ENCODE data around the gene TNNI3. TPM values are rescaled to one million over a fixed set of nuclear protein-coding genes. Genes with fewer than 3 reads are reported as not detected.
"Not testable (repeated sequence)": the region's sequence is repeated elsewhere in the genome, so short reads cannot be mapped to it uniquely, and the experiment has no call there.

TNNI3 gene
- total RNA-seq, 8 experiments from 2014 or later, result 2.9 to 8.5 (median 3.2) TPM; not detected in 1

GRCh38 chr19:55166530-55167268 is 9.2 kb upstream of the TNNI3 start, which contains the start of gene DNAAF3:
Gene DNAAF3 (minus strand): TSS chr19:55166613. CDS start chr19:55166413, 200 bp downstream.
- WGBS, 10 experiments, result 0 to 16% (median 0%) methylated on average over 1 to 14 of the region's 33 CpGs; no CpG with 5 or more reads in 2 of the 10 experiments
- in situ Hi-C loops (cut with MboI; ENCODE audit: low pct_unique_long_range_greater_than_20kb in 2 of 9, low sequenced_read_pairs in 9 of 9, unreplicated experiment in 9 of 9), result no loop called here
- Histone ChIP-seq H3K4me3 (peak within 1 kb of the TSS; percentile 26 to 41 (median 34)), H3K27ac (peak within 1 kb of the TSS in 1 of 2 donors; percentile 66), H3K4me1 (replicated peaks in 1 of 2) (no peaks in the 10 kb centered on the region)
- ATAC-seq (replicated peaks in 6 of 8), result peak; percentile 95 to 99 (median 97)

GRCh38 chr19:55165952-55166529 is 8.5 kb upstream of the TNNI3 start:
- peak; percentile 51 to 82 (median 62) for ATAC-seq (replicated peaks in 6 of 8)
- Histone ChIP-seq H3K4me1 (replicated peaks in 1 of 2) (no peaks in the 10 kb centered on the region), H3K27ac (no peak overlapping the region), H3K4me3 (peak overlapping the region; percentile 7 to 41 (median 30))
- in situ Hi-C loops (cut with MboI; ENCODE audit: low pct_unique_long_range_greater_than_20kb in 2 of 9, low sequenced_read_pairs in 9 of 9, unreplicated experiment in 9 of 9), result no loop called here
- WGBS, 10 experiments, result 0 to 40% (median 0%) methylated on average over 1 to 11 of the region's 34 CpGs; no CpG with 5 or more reads in 4 of the 10 experiments

GRCh38 chr19:55161571-55162322 is 4.2 kb upstream of the TNNI3 start:
- in situ Hi-C loops (cut with MboI; ENCODE audit: low pct_unique_long_range_greater_than_20kb in 2 of 9, low sequenced_read_pairs in 9 of 9, unreplicated experiment in 9 of 9), result no loop called here
- Histone ChIP-seq H3K27ac (no peak overlapping the region), H3K4me3 (no peak overlapping the region), H3K4me1 (replicated peaks in 1 of 2) (peaks cover 0 to 9% of the 10 kb centered on the region in 2 donors)
- WGBS, 10 experiments, result 30 to 54% (median 48%) methylated on average over 4 to 13 of the region's 61 CpGs; no CpG with 5 or more reads in 5 of the 10 experiments
- no peak for ATAC-seq (replicated peaks in 6 of 8)

GRCh38 chr19:55160986-55161365 is 3.4 kb upstream of the TNNI3 start:
- ATAC-seq (replicated peaks in 6 of 8), result no peak
- WGBS, 10 experiments, result no CpG with 5 or more reads among the region's 32 CpGs
- peaks cover 0 to 9% of the 10 kb centered on the region in 2 donors for H3K4me1 ChIP-seq (replicated peaks in 1 of 2)
- H3K4me3 ChIP-seq, result no peak overlapping the region
- in situ Hi-C loops (cut with MboI; ENCODE audit: low pct_unique_long_range_greater_than_20kb in 2 of 9, low sequenced_read_pairs in 9 of 9, unreplicated experiment in 9 of 9), result no loop called here
- H3K27ac ChIP-seq, result no peak overlapping the region

GRCh38 chr19:55160128-55160985 is 2.8 kb upstream of the TNNI3 start:
- in situ Hi-C loops (cut with MboI; ENCODE audit: low pct_unique_long_range_greater_than_20kb in 2 of 9, low sequenced_read_pairs in 9 of 9, unreplicated experiment in 9 of 9), result no loop called here
- ATAC-seq (replicated peaks in 6 of 8), result peak; percentile 53 to 86 (median 72)
- Histone ChIP-seq H3K4me1 (replicated peaks in 1 of 2) (peaks cover 0 to 9% of the 10 kb centered on the region in 2 donors), H3K27ac (no peak overlapping the region), H3K4me3 (no peak overlapping the region)
- 0 to 100% (median 86%) methylated on average over 1 to 2 of the region's 33 CpGs; no CpG with 5 or more reads in 3 of the 10 experiments for WGBS, 10 experiments

GRCh38 chr19:55158848-55159749 is 1.6 kb upstream of the TNNI3 start:
- Histone ChIP-seq H3K4me3 (no peak overlapping the region), H3K27ac (no peak overlapping the region), H3K4me1 (replicated peaks in 1 of 2) (peaks cover 0 to 9% of the 10 kb centered on the region in 2 donors)
- in situ Hi-C loops (cut with MboI; ENCODE audit: low pct_unique_long_range_greater_than_20kb in 2 of 9, low sequenced_read_pairs in 9 of 9, unreplicated experiment in 9 of 9), result no loop called here
- peak in 7 of 8 experiments; percentile 6 to 76 (median 59) for ATAC-seq (replicated peaks in 6 of 8)
- 0 to 100% (median 62%) methylated on average over 1 to 3 of the region's 18 CpGs; no CpG with 5 or more reads in 2 of the 10 experiments for WGBS, 10 experiments

GRCh38 chr19:55158423-55158822 is 891 bp upstream of the TNNI3 start:
- ATAC-seq (replicated peaks in 6 of 8), result no peak
- Histone ChIP-seq H3K27ac (no peak overlapping the region), H3K4me3 (no peak overlapping the region), H3K4me1 (replicated peaks in 1 of 2) (peaks cover 0 to 9% of the 10 kb centered on the region in 2 donors)
- in situ Hi-C loops (cut with MboI; ENCODE audit: low pct_unique_long_range_greater_than_20kb in 2 of 9, low sequenced_read_pairs in 9 of 9, unreplicated experiment in 9 of 9), result no loop called here
- WGBS, 10 experiments, result 60 to 69% methylated on average over 1 to 2 of the region's 4 CpGs; no CpG with 5 or more reads in 8 of the 10 experiments

- Histone ChIP-seq H3K4me1 (replicated peaks in 1 of 2) (peaks cover 0 to 9% of the 10 kb centered on the region in 2 donors), H3K27ac (peak overlapping the region in 1 of 2 donors; percentile 1), H3K4me3 (peak overlapping the region; percentile 27 to 44 (median 33))
- peak; percentile 4 to 83 (median 58) for ATAC-seq (replicated peaks in 6 of 8)
- 6 to 30% (median 8%) methylated on average over 5 to 10 of the region's 52 CpGs; no CpG with 5 or more reads in 7 of the 10 experiments for WGBS, 10 experiments
- in situ Hi-C loops (cut with MboI; ENCODE audit: low pct_unique_long_range_greater_than_20kb in 2 of 9, low sequenced_read_pairs in 9 of 9, unreplicated experiment in 9 of 9), result no loop called here
Measured at GRCh38 chr19:55156202-55157063, 1.1 kb downstream of the TNNI3 start.

GRCh38 chr19:55155784-55156183 is 1.7 kb downstream of the TNNI3 start:
- H3K4me3 ChIP-seq, result peak overlapping the region; percentile 27 to 44 (median 33)
- ATAC-seq (replicated peaks in 6 of 8); in situ Hi-C loops (cut with MboI; ENCODE audit: low pct_unique_long_range_greater_than_20kb in 2 of 9, low sequenced_read_pairs in 9 of 9, unreplicated experiment in 9 of 9); H3K4me1 ChIP-seq (replicated peaks in 1 of 2): not testable (repeated sequence)
- 7 to 40% methylated on average over 1 to 2 of the region's 5 CpGs; no CpG with 5 or more reads in 8 of the 10 experiments for WGBS, 10 experiments
- peak overlapping the region in 1 of 2 donors; percentile 1 for H3K27ac ChIP-seq

GRCh38 chr19:55153652-55154264 is 3.8 kb downstream of the TNNI3 start:
- 52 to 100% (median 71%) methylated on average over 1 to 11 of the region's 12 CpGs; no CpG with 5 or more reads in 1 of the 10 experiments for WGBS, 10 experiments
- ATAC-seq (replicated peaks in 6 of 8), result no peak
- in situ Hi-C loops (cut with MboI; ENCODE audit: low pct_unique_long_range_greater_than_20kb in 2 of 9, low sequenced_read_pairs in 9 of 9, unreplicated experiment in 9 of 9), result no loop called here

More at GRCh38 chr19:55153652-55154264, 3.8 kb downstream of the TNNI3 start:
- peaks cover 0 to 3% of the 10 kb centered on the region in 2 donors for H3K4me1 ChIP-seq (replicated peaks in 1 of 2)
- H3K4me3 ChIP-seq, result no peak overlapping the region
- H3K27ac ChIP-seq, result no peak overlapping the region

Data from motor neuron (in vitro differentiated cells).